NCI-H1436 treated with DMSO at 0.1 percent for 48 hours (cell line): Measurements from ENCODE around the gene MTA3.

Experiments used
- DNase-seq: peaks from one replicate; lab custom pipeline; 2025; lab: John Stamatoyannopoulos, UW

MTA3 gene

GRCh38 chr2:42733852-42734251 lies 165.4 kb downstream of the MTA3 start:
- no peak for DNase-seq

GRCh38 chr2:42736598-42737322 lies 168.3 kb downstream of the MTA3 start:
- no peak for DNase-seq

GRCh38 chr2:42741140-42741539 lies 172.7 kb downstream of the MTA3 start:
- DNase-seq: no peak

- DNase-seq: no peak
Measured at GRCh38 chr2:42742740-42743658, 174.6 kb downstream of the MTA3 start.

GRCh38 chr2:42743659-42743990 lies 175.2 kb downstream of the MTA3 start:
- no peak for DNase-seq

GRCh38 chr2:42744545-42745082 lies 176.2 kb downstream of the MTA3 start:
- DNase-seq: no peak

GRCh38 chr2:42747422-42747821 lies 179.0 kb downstream of the MTA3 start:
- DNase-seq: no peak

- no peak for DNase-seq
Measured at GRCh38 chr2:42748840-42749239, 180.4 kb downstream of the MTA3 start.

GRCh38 chr2:42752314-42752713 lies 183.9 kb downstream of the MTA3 start:
- DNase-seq: no peak

GRCh38 chr2:42752816-42753813 lies 184.7 kb downstream of the MTA3 start:
- no peak for DNase-seq

- DNase-seq: no peak
Measured at GRCh38 chr2:42754021-42754775, 185.8 kb downstream of the MTA3 start.

- no peak for DNase-seq
Measured at GRCh38 chr2:42754776-42755140, 186.3 kb downstream of the MTA3 start.

- no peak for DNase-seq
Measured at GRCh38 chr2:42755191-42755880, 186.9 kb downstream of the MTA3 start.

GRCh38 chr2:42756150-42756775 lies 187.8 kb downstream of the MTA3 start:
- DNase-seq: no peak

- DNase-seq: no peak
Measured at GRCh38 chr2:42756966-42757513, 188.6 kb downstream of the MTA3 start.

GRCh38 chr2:42757981-42758740 lies 189.7 kb downstream of the MTA3 start:
- no peak for DNase-seq

- no peak for DNase-seq
Measured at GRCh38 chr2:42758751-42759150, 190.3 kb downstream of the MTA3 start.

- DNase-seq: no peak
Measured at GRCh38 chr2:42761554-42761953, 193.1 kb downstream of the MTA3 start.

- DNase-seq: no peak
Measured at GRCh38 chr2:42762155-42762554, 193.7 kb downstream of the MTA3 start.
